HL-60/S4 (cell line): ENCODE data around the gene CDC42BPG.

Experiments
- in situ Hi-C: fragments of 300-500 bp; cut with MboI; formaldehyde crosslinking; loops from 2 replicates; pipeline ENCODE4 v1.14.3; 2022; ENCODE audit warnings: low sequenced_read_pairs

Gene CDC42BPG

GRCh38 chr11:64810271-64810890, 34.1 kb downstream of the CDC42BPG start, which contains the start of gene MEN1:
Gene MEN1, minus strand, starts transcription at chr11:64810551. Its CDS starts 442 bp downstream, at chr11:64810109.
- in situ Hi-C loops = no loop called here

- in situ Hi-C loops = no loop called here
These were observed 34.6 kb downstream of the CDC42BPG start for GRCh38 chr11:64809781-64810241.

- in situ Hi-C loops = no loop called here
These were observed 39.0 kb downstream of the CDC42BPG start for GRCh38 chr11:64805481-64805880.

GRCh38 chr11:64804346-64805210, 39.9 kb downstream of the CDC42BPG start:
- in situ Hi-C loops = no loop called here

- in situ Hi-C loops = no loop called here
These were observed 40.6 kb downstream of the CDC42BPG start for GRCh38 chr11:64803846-64804345.

- in situ Hi-C loops = no loop called here
These were observed 41.2 kb downstream of the CDC42BPG start, which contains the start of gene MAP4K2 for GRCh38 chr11:64803158-64803845. Gene MAP4K2, minus strand, starts transcription at chr11:64803214. Its CDS starts 65 bp downstream, at chr11:64803149.

GRCh38 chr11:64802370-64803157, 41.9 kb downstream of the CDC42BPG start:
- in situ Hi-C loops = no loop called here

GRCh38 chr11:64801561-64802369, 42.7 kb downstream of the CDC42BPG start:
- in situ Hi-C loops = no loop called here

- in situ Hi-C loops = no loop called here
These were observed 43.3 kb downstream of the CDC42BPG start for GRCh38 chr11:64801158-64801464.

- in situ Hi-C loops = no loop called here
These were observed 43.9 kb downstream of the CDC42BPG start for GRCh38 chr11:64800303-64801157.

GRCh38 chr11:64799623-64800302, 44.7 kb downstream of the CDC42BPG start:
- in situ Hi-C loops = no loop called here

GRCh38 chr11:64799256-64799622, 45.2 kb downstream of the CDC42BPG start:
- in situ Hi-C loops = no loop called here

- in situ Hi-C loops = no loop called here
These were observed 47.5 kb downstream of the CDC42BPG start for GRCh38 chr11:64796757-64797541.

- in situ Hi-C loops = no loop called here
These were observed 48.3 kb downstream of the CDC42BPG start for GRCh38 chr11:64796047-64796756.

GRCh38 chr11:64794526-64794925, 49.9 kb downstream of the CDC42BPG start:
- in situ Hi-C loops = no loop called here

GRCh38 chr11:64793271-64794160, 50.9 kb downstream of the CDC42BPG start:
- in situ Hi-C loops = no loop called here
